Epithelial cell of esophagus (primary cell): ENCODE data around the gene PTPRN2.

ENCODE experiments used
- DNase-seq: peaks from one replicate; pipeline ENCODE4 v3.0.0; 2010; ENCODE audit warnings: low read depth
- H3K4me3 ChIP-seq: 2 replicates; pipeline ENCODE4 v1.5.1; 2011; ENCODE audit warnings: mild to moderate bottlenecking, low read length, control low read depth
- CTCF ChIP-seq: IDR thresholded peaks from 2 replicates; pipeline ENCODE4 v1.5.1; 2011; ENCODE audit warnings: low read depth, mild to moderate bottlenecking, low read length, control low read depth, inconsistent platforms; ENCODE audit not compliant: insufficient read depth; ENCODE audit errors: missing control alignments

Gene PTPRN2

GRCh38 chr7:157559596-157560257 lies 1027.9 kb downstream of the PTPRN2 start:
- no peak for DNase-seq
- TF ChIP-seq CTCF: no peak
- H3K4me3 ChIP-seq: no peak overlapping the region

- TF ChIP-seq CTCF: no peak
- DNase-seq: no peak
- H3K4me3 ChIP-seq: no peak overlapping the region
Observed at GRCh38 chr7:157558875-157559595, 1028.6 kb downstream of the PTPRN2 start.

GRCh38 chr7:157558516-157558874 lies 1029.1 kb downstream of the PTPRN2 start:
- no peak for DNase-seq
- H3K4me3 ChIP-seq: no peak overlapping the region
- no peak for TF ChIP-seq CTCF

- H3K4me3 ChIP-seq: no peak overlapping the region
- TF ChIP-seq CTCF: no peak
- no peak for DNase-seq
Observed at GRCh38 chr7:157558061-157558460, 1029.6 kb downstream of the PTPRN2 start.

GRCh38 chr7:157557263-157557662 lies 1030.4 kb downstream of the PTPRN2 start:
- no peak overlapping the region for H3K4me3 ChIP-seq
- TF ChIP-seq CTCF: no peak
- DNase-seq: no peak

- no peak for DNase-seq
- no peak overlapping the region for H3K4me3 ChIP-seq
- no peak for TF ChIP-seq CTCF
Observed at GRCh38 chr7:157556642-157556944, 1031.0 kb downstream of the PTPRN2 start.
